Activated naive CD4-positive, alpha-beta T cell treated with anti-CD3 and anti-CD28 coated beads, Interleukin-2, amount 50 U/mL, for 72 hours (primary cell): ENCODE results near the gene GRM3. TPM values are rescaled to one million over a fixed set of nuclear protein-coding genes. Genes with fewer than 3 reads are reported as not detected.

ENCODE experiments used
- ATAC-seq, 2 donors: fragments of 150-1000 bp; cut with Tn5 transposase; 2 replicates each; pipeline ENCODE4 v1.10.0; 2021; ENCODE audit warnings: mild to moderate bottlenecking in 2 of 2, moderate library complexity in 2 of 2
- DNase-seq, 2 donors: peaks; one replicate each; pipeline ENCODE4 v3.0.0; 2021 to 2022; ENCODE audit warnings: low spot score in 2 of 2
- H3K27ac Mint-ChIP-seq, 2 donors: one replicate each; pipeline ENCODE4 v1.8.0; 2022; ENCODE audit warnings: mild to moderate bottlenecking in 2 of 2, mixed read lengths in 2 of 2
- H3K36me3 Mint-ChIP-seq, 2 donors: one replicate each; pipeline ENCODE4 v1.8.0; 2022; ENCODE audit warnings: mixed read lengths in 2 of 2
- H3K9me3 Mint-ChIP-seq, 2 donors: one replicate each; pipeline ENCODE4 v1.8.0; 2022; ENCODE audit warnings: mixed read lengths in 2 of 2
- total RNA-seq, 2 donors: library from RNA; stranded (reverse); gene quantifications; one replicate each; pipeline ENCODE4 v1.2.3, GENCODE V29; 2022

The GRM3 gene
- total RNA-seq, 2 donors from 2014 or later, result not detected

GRCh38 chr7:86665669-86666068 is 22.0 kb downstream of the GRM3 start:
- Mint-ChIP-seq H3K9me3 (peaks cover 0 to 8% of the 10 kb centered on the region in 2 donors), H3K27ac (no peak overlapping the region), H3K36me3 (no peaks in the 10 kb centered on the region)
- ATAC-seq (no peak), DNase-seq (no peak)

GRCh38 chr7:86667732-86668131 is 24.0 kb downstream of the GRM3 start:
- ATAC-seq, result no peak
- peaks cover 0 to 8% of the 10 kb centered on the region in 2 donors for H3K9me3 Mint-ChIP-seq
- no peak for DNase-seq
- H3K36me3 Mint-ChIP-seq, result no peaks in the 10 kb centered on the region
- no peak overlapping the region for H3K27ac Mint-ChIP-seq

- ATAC-seq (no peak), DNase-seq (no peak)
- peaks cover 2 to 5% of the 10 kb centered on the region in 2 donors for H3K9me3 Mint-ChIP-seq
- no peak overlapping the region for H3K27ac Mint-ChIP-seq
- H3K36me3 Mint-ChIP-seq, result no peaks in the 10 kb centered on the region
Measured at GRCh38 chr7:86668315-86668714, 24.6 kb downstream of the GRM3 start.

- Mint-ChIP-seq H3K36me3 (no peaks in the 10 kb centered on the region), H3K9me3 (peaks cover 0 to 2% of the 10 kb centered on the region in 2 donors), H3K27ac (no peak overlapping the region)
- no peak for ATAC-seq
- DNase-seq, result no peak
Measured at GRCh38 chr7:86687831-86688230, 44.1 kb downstream of the GRM3 start.

GRCh38 chr7:86689363-86689762 is 45.7 kb downstream of the GRM3 start:
- no peak for DNase-seq
- Mint-ChIP-seq H3K36me3 (no peaks in the 10 kb centered on the region), H3K9me3 (no peaks in the 10 kb centered on the region), H3K27ac (no peak overlapping the region)
- ATAC-seq, result no peak

- DNase-seq (no peak), ATAC-seq (no peak)
- no peak overlapping the region for H3K27ac Mint-ChIP-seq
- no peaks in the 10 kb centered on the region for H3K36me3 Mint-ChIP-seq
- no peaks in the 10 kb centered on the region for H3K9me3 Mint-ChIP-seq
Measured at GRCh38 chr7:86692755-86693154, 49.0 kb downstream of the GRM3 start.

- no peak overlapping the region for H3K27ac Mint-ChIP-seq
- H3K36me3 Mint-ChIP-seq, result no peaks in the 10 kb centered on the region
- DNase-seq, result no peak
- H3K9me3 Mint-ChIP-seq, result peaks cover 0 to 13% of the 10 kb centered on the region in 2 donors
- no peak for ATAC-seq
Measured at GRCh38 chr7:86706406-86706805, 62.7 kb downstream of the GRM3 start.

- ATAC-seq (no peak), DNase-seq (no peak)
- H3K27ac Mint-ChIP-seq, result no peak overlapping the region
- peaks cover 0 to 12% of the 10 kb centered on the region in 2 donors for H3K9me3 Mint-ChIP-seq
- no peaks in the 10 kb centered on the region for H3K36me3 Mint-ChIP-seq
Measured at GRCh38 chr7:86708031-86708680, 64.4 kb downstream of the GRM3 start.

- peaks cover 7 to 10% of the 10 kb centered on the region in 2 donors for H3K9me3 Mint-ChIP-seq
- ATAC-seq (no peak), DNase-seq (no peak)
- H3K27ac Mint-ChIP-seq, result no peak overlapping the region
- H3K36me3 Mint-ChIP-seq, result no peaks in the 10 kb centered on the region
Measured at GRCh38 chr7:86720306-86720705, 76.6 kb downstream of the GRM3 start.

- Mint-ChIP-seq H3K27ac (no peak overlapping the region), H3K9me3 (peaks cover 12 to 23% of the 10 kb centered on the region in 2 donors), H3K36me3 (peaks cover 0 to 7% of the 10 kb centered on the region in 2 donors)
- no peak for ATAC-seq
- DNase-seq, result no peak
Measured at GRCh38 chr7:86733783-86734182, 90.1 kb downstream of the GRM3 start.

- Mint-ChIP-seq H3K27ac (no peak overlapping the region), H3K36me3 (no peaks in the 10 kb centered on the region), H3K9me3 (no peaks in the 10 kb centered on the region)
- DNase-seq (no peak), ATAC-seq (no peak)
Measured at GRCh38 chr7:86745013-86745745, 101.5 kb downstream of the GRM3 start.

- no peak for DNase-seq
- H3K27ac Mint-ChIP-seq, result no peak overlapping the region
Measured at GRCh38 chr7:86747698-86748097, 104.0 kb downstream of the GRM3 start.

GRCh38 chr7:86748201-86748600 is 104.5 kb downstream of the GRM3 start:
- Mint-ChIP-seq H3K36me3 (no peaks in the 10 kb centered on the region), H3K27ac (no peak overlapping the region), H3K9me3 (no peaks in the 10 kb centered on the region)
- ATAC-seq, result no peak
- no peak for DNase-seq

More at GRCh38 chr7:86747698-86748097, 104.0 kb downstream of the GRM3 start:
- ATAC-seq, result no peak
- Mint-ChIP-seq H3K36me3 (no peaks in the 10 kb centered on the region), H3K9me3 (no peaks in the 10 kb centered on the region)

GRCh38 chr7:86748843-86749719 is 105.4 kb downstream of the GRM3 start:
- H3K36me3 Mint-ChIP-seq, result no peaks in the 10 kb centered on the region
- ATAC-seq (no peak), DNase-seq (no peak)
- H3K9me3 Mint-ChIP-seq, result no peaks in the 10 kb centered on the region
- H3K27ac Mint-ChIP-seq, result no peak overlapping the region

- H3K36me3 Mint-ChIP-seq, result no peaks in the 10 kb centered on the region
- ATAC-seq (no peak), DNase-seq (no peak)
- no peaks in the 10 kb centered on the region for H3K9me3 Mint-ChIP-seq
- no peak overlapping the region for H3K27ac Mint-ChIP-seq
Measured at GRCh38 chr7:86749741-86750665, 106.3 kb downstream of the GRM3 start.

GRCh38 chr7:86760236-86760635 is 116.5 kb downstream of the GRM3 start:
- DNase-seq, result no peak
- Mint-ChIP-seq H3K27ac (no peak overlapping the region), H3K36me3 (peaks cover 0 to 4% of the 10 kb centered on the region in 2 donors), H3K9me3 (peaks cover 0 to 6% of the 10 kb centered on the region in 2 donors)
- no peak for ATAC-seq
